ENCODE measurements around the gene MEF2D.

GRCh38 chr1:156464825-156465452, 35.6 kb downstream of the MEF2D start:
- TF ChIP-seq CTCF (IDR thresholded peaks at IDR 0.05; ENCODE audit: insufficient read depth, low read depth, low read length) (no peak), EZH2 (IDR thresholded peaks at IDR 0.05; ENCODE audit: insufficient read depth, low read length) (no peak)
